HepG2 (cell line): ENCODE results near the gene PYGO2. TPM values are rescaled to one million over a fixed set of nuclear protein-coding genes. Genes with fewer than 3 reads are reported as not detected.

Experiments
- ASH2L ChIP-seq: fragments of 300-600, 200-600 bp; sonication (generic); IDR thresholded peaks from 2 replicates; pipeline ENCODE4 v1.7.0; 2017; ENCODE audit warnings: low read depth, mild to moderate bottlenecking, moderate library complexity, mixed read lengths, low read length; ENCODE audit not compliant: insufficient read length
- NR2F1 ChIP-seq, 2 experiments: fragments of 450-650 bp in 1 of 2; formaldehyde crosslinking in 1 of 2; IDR thresholded peaks; 2 replicates each; pipeline versions ENCODE4 v1.5.0 to v1.6.1; 2016 to 2020; ENCODE audit warnings: mild to moderate bottlenecking in 1 of 2, missing compliant biosample characterization in 1 of 2, missing genetic modification reagents in 1 of 2, moderate library complexity in 1 of 2
- RBM39 ChIP-seq: fragments of 200-400 bp; formaldehyde crosslinking; IDR thresholded peaks from one replicate; pipeline ENCODE4 v1.6.1; 2018; ENCODE audit warnings: antibody characterized with exemption, mild to moderate bottlenecking, low read depth, low read length; ENCODE audit not compliant: poor library complexity, severe bottlenecking
- SRY ChIP-seq: sonication (generic); formaldehyde crosslinking; IDR thresholded peaks from 2 replicates; pipeline ENCODE4 v1.8.0; 2022; ENCODE audit warnings: mild to moderate bottlenecking, missing genetic modification reagents
- SUZ12 ChIP-seq: fragments of 150-350 bp; IDR thresholded peaks from 2 replicates; pipeline ENCODE4 v1.6.1; 2014; ENCODE audit warnings: low read depth, low read length
- TEAD2 ChIP-seq: sonication (generic); formaldehyde crosslinking; IDR thresholded peaks from 2 replicates; pipeline ENCODE4 v1.9.0; 2021; ENCODE audit warnings: missing genetic modification reagents
- ZNF232 ChIP-seq: sonication (generic); formaldehyde crosslinking; IDR thresholded peaks from 2 replicates; pipeline ENCODE4 v1.4.0; 2020; ENCODE audit warnings: missing genetic modification reagents, borderline replicate concordance
- ZNF460 ChIP-seq: sonication (generic); formaldehyde crosslinking; IDR thresholded peaks from 2 replicates; pipeline ENCODE4 v1.5.1; 2020; ENCODE audit warnings: missing genetic modification reagents, mild to moderate bottlenecking, borderline replicate concordance
- ZNF512B ChIP-seq: sonication (generic); formaldehyde crosslinking; IDR thresholded peaks from 2 replicates; pipeline ENCODE4 v1.5.1; 2020; ENCODE audit warnings: missing genetic modification reagents, mild to moderate bottlenecking, borderline replicate concordance
- ZNF550 ChIP-seq: sonication (generic); formaldehyde crosslinking; IDR thresholded peaks from 2 replicates; pipeline ENCODE4 v1.4.0; 2020; ENCODE audit warnings: mild to moderate bottlenecking, missing genetic modification reagents, borderline replicate concordance
- ZNF564 ChIP-seq: sonication (generic); formaldehyde crosslinking; IDR thresholded peaks from 2 replicates; pipeline ENCODE4 v1.8.1; 2023; ENCODE audit warnings: mild to moderate bottlenecking, missing genetic modification reagents
- ZNF768 ChIP-seq: sonication (generic); formaldehyde crosslinking; IDR thresholded peaks from 2 replicates; pipeline ENCODE4 v1.4.0; 2020; ENCODE audit warnings: missing genetic modification reagents
- ZNF841 ChIP-seq: sonication (generic); formaldehyde crosslinking; IDR thresholded peaks from 2 replicates; pipeline ENCODE4 v1.8.1; 2023; ENCODE audit warnings: missing genetic modification reagents, borderline replicate concordance
- polyA plus RNA-seq, 8 experiments: library from polyadenylated mRNA; depleted of rRNA in 3 of 8; stranded (reverse) in 7 of 8; unstranded in 1 of 8; fragments of >200 nt; fragmentation: Illumina TruSeq in 4 of 8; extraction: Trizol in 4 of 8; gene quantifications; 2 replicates each; pipeline versions ENCODE4 v1.2.1 to v1.2.3, GENCODE V29; 2011 to 2016; ENCODE audit warnings: low read depth in 4 of 8, missing spikeins in 1 of 8, mixed read lengths in 1 of 8; ENCODE audit not compliant: insufficient read depth in 1 of 8
- total RNA-seq, 5 experiments: library from RNA; depleted of rRNA; stranded (reverse); fragments of >200 nt; fragmentation: Illumina TruSeq; extraction: Trizol; gene quantifications; 2 replicates each; pipeline ENCODE4 v1.2.3, GENCODE V29; 2016; ENCODE audit warnings: low read depth in 1 of 5
- TF ChIP-seq, protein P1 (sequence below): sonication (generic); formaldehyde crosslinking; IDR thresholded peaks from 2 replicates; pipeline ENCODE4 v1.4.0; 2020; ENCODE audit warnings: mild to moderate bottlenecking, missing genetic modification reagents, borderline replicate concordance
- TF ChIP-seq, protein P2 (sequence below): sonication (generic); formaldehyde crosslinking; IDR thresholded peaks from 2 replicates; pipeline ENCODE4 v1.8.1; 2023; ENCODE audit warnings: mild to moderate bottlenecking, missing genetic modification reagents
- TF ChIP-seq, protein P3 (sequence below): IDR thresholded peaks from 2 replicates; pipeline ENCODE4 v1.6.1; 2016; ENCODE audit warnings: missing compliant biosample characterization, missing genetic modification reagents, borderline replicate concordance

Gene PYGO2
- total and polyA plus RNA-seq, 2 of the 13 experiments (the other 11 are each of a cell fraction or from before 2014, with no cell fraction given) = 20.3 to 21.8 TPM

DNA sequence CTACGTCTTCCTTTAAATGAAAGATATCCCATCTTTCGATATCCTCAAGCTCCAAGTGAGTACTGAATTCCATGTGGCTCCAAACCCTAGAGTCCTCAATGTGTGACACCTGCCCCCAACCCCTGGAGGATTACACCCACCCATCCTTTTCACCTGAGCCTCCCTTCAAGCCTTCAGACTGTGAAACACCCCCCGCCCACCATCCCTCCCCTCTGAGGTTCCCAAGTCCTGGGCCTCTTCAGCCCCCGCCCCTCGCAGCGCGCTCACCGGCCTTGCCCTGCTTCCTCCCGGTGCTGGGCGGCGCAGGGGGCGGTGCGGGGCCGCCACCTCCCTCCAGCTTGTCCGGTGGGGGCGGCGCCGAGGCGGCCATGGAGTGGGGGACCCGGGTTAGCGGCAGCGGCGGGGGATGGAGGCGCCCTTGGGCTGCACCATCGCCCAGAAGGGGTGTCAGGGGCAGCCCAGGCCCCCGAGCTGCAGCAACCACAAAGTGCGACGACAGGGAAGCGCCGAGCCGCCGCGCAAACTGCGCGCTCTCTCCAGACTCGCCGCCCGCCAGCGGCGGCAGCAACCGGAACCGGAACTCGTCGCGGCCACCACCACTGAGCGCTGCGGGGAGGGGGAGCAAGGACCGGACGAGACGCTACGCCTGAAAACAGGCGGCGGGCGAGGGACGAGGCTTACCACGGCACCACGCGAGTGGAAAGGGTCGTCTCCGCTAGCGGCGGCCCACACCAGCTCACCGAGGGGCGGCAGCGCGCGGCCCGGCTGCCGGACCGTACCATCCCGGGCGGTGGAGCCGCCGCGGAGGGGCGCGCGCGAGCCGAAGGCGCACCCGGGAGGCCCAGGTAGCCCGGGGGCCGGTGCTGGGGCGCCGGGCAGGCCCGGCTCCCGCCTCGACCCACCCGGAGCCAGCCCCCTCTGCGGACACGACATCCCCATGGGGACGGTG, at the start of gene PYGO2 (continued):
- TF ChIP-seq, protein P1, sequence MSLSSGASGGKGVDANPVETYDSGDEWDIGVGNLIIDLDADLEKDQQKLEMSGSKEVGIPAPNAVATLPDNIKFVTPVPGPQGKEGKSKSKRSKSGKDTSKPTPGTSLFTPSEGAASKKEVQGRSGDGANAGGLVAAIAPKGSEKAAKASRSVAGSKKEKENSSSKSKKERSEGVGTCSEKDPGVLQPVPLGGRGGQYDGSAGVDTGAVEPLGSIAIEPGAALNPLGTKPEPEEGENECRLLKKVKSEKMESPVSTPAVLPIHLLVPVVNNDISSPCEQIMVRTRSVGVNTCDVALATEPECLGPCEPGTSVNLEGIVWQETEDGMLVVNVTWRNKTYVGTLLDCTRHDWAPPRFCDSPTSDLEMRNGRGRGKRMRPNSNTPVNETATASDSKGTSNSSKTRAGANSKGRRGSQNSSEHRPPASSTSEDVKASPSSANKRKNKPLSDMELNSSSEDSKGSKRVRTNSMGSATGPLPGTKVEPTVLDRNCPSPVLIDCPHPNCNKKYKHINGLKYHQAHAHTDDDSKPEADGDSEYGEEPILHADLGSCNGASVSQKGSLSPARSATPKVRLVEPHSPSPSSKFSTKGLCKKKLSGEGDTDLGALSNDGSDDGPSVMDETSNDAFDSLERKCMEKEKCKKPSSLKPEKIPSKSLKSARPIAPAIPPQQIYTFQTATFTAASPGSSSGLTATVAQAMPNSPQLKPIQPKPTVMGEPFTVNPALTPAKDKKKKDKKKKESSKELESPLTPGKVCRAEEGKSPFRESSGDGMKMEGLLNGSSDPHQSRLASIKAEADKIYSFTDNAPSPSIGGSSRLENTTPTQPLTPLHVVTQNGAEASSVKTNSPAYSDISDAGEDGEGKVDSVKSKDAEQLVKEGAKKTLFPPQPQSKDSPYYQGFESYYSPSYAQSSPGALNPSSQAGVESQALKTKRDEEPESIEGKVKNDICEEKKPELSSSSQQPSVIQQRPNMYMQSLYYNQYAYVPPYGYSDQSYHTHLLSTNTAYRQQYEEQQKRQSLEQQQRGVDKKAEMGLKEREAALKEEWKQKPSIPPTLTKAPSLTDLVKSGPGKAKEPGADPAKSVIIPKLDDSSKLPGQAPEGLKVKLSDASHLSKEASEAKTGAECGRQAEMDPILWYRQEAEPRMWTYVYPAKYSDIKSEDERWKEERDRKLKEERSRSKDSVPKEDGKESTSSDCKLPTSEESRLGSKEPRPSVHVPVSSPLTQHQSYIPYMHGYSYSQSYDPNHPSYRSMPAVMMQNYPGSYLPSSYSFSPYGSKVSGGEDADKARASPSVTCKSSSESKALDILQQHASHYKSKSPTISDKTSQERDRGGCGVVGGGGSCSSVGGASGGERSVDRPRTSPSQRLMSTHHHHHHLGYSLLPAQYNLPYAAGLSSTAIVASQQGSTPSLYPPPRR (CRISPR knock-in tag) = peak; percentile 68
- peak; percentile 94 for TF ChIP-seq ASH2L
- no peak for TF ChIP-seq SUZ12
- TF ChIP-seq ZNF512B (CRISPR knock-in tag) = no peak
- TF ChIP-seq, protein P2, sequence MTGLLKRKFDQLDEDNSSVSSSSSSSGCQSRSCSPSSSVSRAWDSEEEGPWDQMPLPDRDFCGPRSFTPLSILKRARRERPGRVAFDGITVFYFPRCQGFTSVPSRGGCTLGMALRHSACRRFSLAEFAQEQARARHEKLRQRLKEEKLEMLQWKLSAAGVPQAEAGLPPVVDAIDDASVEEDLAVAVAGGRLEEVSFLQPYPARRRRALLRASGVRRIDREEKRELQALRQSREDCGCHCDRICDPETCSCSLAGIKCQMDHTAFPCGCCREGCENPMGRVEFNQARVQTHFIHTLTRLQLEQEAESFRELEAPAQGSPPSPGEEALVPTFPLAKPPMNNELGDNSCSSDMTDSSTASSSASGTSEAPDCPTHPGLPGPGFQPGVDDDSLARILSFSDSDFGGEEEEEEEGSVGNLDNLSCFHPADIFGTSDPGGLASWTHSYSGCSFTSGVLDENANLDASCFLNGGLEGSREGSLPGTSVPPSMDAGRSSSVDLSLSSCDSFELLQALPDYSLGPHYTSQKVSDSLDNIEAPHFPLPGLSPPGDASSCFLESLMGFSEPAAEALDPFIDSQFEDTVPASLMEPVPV = peak; percentile 75
- peak; percentile 85; the same call in 1 of the 2 replicates for TF ChIP-seq ZNF232 (CRISPR knock-in tag)
- TF ChIP-seq ZNF564 (CRISPR knock-in tag) = peak; percentile 78; the same call in 1 of the 2 replicates
- TF ChIP-seq ZNF550 (CRISPR knock-in tag) = peak; percentile 78; the same call in 1 of the 2 replicates
- 0 out of 2 replicates have a peak, but pooled peaks have one; percentile 40 for TF ChIP-seq SRY (CRISPR knock-in tag)
- TF ChIP-seq, protein P3, sequence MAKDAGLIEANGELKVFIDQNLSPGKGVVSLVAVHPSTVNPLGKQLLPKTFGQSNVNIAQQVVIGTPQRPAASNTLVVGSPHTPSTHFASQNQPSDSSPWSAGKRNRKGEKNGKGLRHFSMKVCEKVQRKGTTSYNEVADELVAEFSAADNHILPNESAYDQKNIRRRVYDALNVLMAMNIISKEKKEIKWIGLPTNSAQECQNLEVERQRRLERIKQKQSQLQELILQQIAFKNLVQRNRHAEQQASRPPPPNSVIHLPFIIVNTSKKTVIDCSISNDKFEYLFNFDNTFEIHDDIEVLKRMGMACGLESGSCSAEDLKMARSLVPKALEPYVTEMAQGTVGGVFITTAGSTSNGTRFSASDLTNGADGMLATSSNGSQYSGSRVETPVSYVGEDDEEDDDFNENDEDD (CRISPR knock-in tag) = peak; percentile 64; the same call in 1 of the 2 replicates
- 0 out of 2 replicates have a peak, but pooled peaks have one; percentile 60 for TF ChIP-seq ZNF768
- 0 out of 4 replicates have a peak, but pooled peaks of 1 of the 2 experiments have one; percentile 3 for TF ChIP-seq NR2F1 (CRISPR knock-in tag; IDR thresholded peaks at IDR 0.05)
- 0 out of 2 replicates have a peak, but pooled peaks have one; percentile 16 for TF ChIP-seq TEAD2
- TF ChIP-seq ZNF841 (CRISPR knock-in tag) = peak; percentile 75; the same call in 1 of the 2 replicates
- TF ChIP-seq ZNF460 (CRISPR knock-in tag) = no peak; the same call in 1 of the 2 replicates
- peak; percentile 41 for TF ChIP-seq RBM39
